Skeletal muscle cell (primary cell): ENCODE results near the gene PRPSAP1.
"Not testable (repeated sequence)": the region's sequence is repeated elsewhere in the genome, so short reads cannot be mapped to it uniquely, and the experiment has no call there.

Source experiments
- DNase-seq: peaks from one replicate; pipeline ENCODE4 v3.0.0-alpha.2; 2010; ENCODE audit warnings: low read depth
- H3K4me3 ChIP-seq: 2 replicates; pipeline ENCODE4 v1.5.1; 2011; ENCODE audit warnings: low read depth, mild to moderate bottlenecking, control low read depth, low read length, moderate library complexity

The PRPSAP1 gene

GRCh38 chr17:76335716-76336381 is 17.9 kb downstream of the PRPSAP1 start:
- no peak for DNase-seq

GRCh38 chr17:76333673-76334505 is 19.8 kb downstream of the PRPSAP1 start:
- no peak for DNase-seq

More at GRCh38 chr17:76335716-76336381, 17.9 kb downstream of the PRPSAP1 start:
- H3K4me3 ChIP-seq: no peak overlapping the region

GRCh38 chr17:76331083-76331482 is 22.6 kb downstream of the PRPSAP1 start:
- DNase-seq: no peak
- H3K4me3 ChIP-seq: no peak overlapping the region

More at GRCh38 chr17:76333673-76334505, 19.8 kb downstream of the PRPSAP1 start:
- H3K4me3 ChIP-seq: no peak overlapping the region

- no peak overlapping the region for H3K4me3 ChIP-seq
- DNase-seq: no peak
Measured at GRCh38 chr17:76329664-76330063, 24.1 kb downstream of the PRPSAP1 start.

- no peak for DNase-seq
- no peak overlapping the region for H3K4me3 ChIP-seq
Measured at GRCh38 chr17:76327696-76328095, 26.0 kb downstream of the PRPSAP1 start.

GRCh38 chr17:76326306-76326705 is 27.4 kb downstream of the PRPSAP1 start:
- H3K4me3 ChIP-seq: no peak overlapping the region
- DNase-seq: no peak

- no peak for DNase-seq
- H3K4me3 ChIP-seq: no peak overlapping the region
Measured at GRCh38 chr17:76318586-76318985, 35.1 kb downstream of the PRPSAP1 start.

GRCh38 chr17:76317535-76317934 is 36.2 kb downstream of the PRPSAP1 start:
- DNase-seq: no peak
- H3K4me3 ChIP-seq: no peak overlapping the region

- no peak overlapping the region for H3K4me3 ChIP-seq
- DNase-seq: no peak
Measured at GRCh38 chr17:76314392-76315227, 39.1 kb downstream of the PRPSAP1 start.

- no peak overlapping the region for H3K4me3 ChIP-seq
- no peak for DNase-seq
Measured at GRCh38 chr17:76312735-76313134, 41.0 kb downstream of the PRPSAP1 start.

- DNase-seq: no peak
- no peak overlapping the region for H3K4me3 ChIP-seq
Measured at GRCh38 chr17:76309461-76309860, 44.3 kb downstream of the PRPSAP1 start.

GRCh38 chr17:76307966-76308338 is 45.8 kb downstream of the PRPSAP1 start, which contains the start of gene QRICH2:
TSS of gene QRICH2 (minus strand) at chr17:76308276. CDS start at chr17:76307998, 278 bp downstream.
- no peak for DNase-seq
- no peak within 1 kb of the TSS for H3K4me3 ChIP-seq

- H3K4me3 ChIP-seq: no peak overlapping the region
- DNase-seq: no peak
Measured at GRCh38 chr17:76307299-76307965, 46.3 kb downstream of the PRPSAP1 start.

GRCh38 chr17:76305135-76305454 is 48.6 kb downstream of the PRPSAP1 start:
- H3K4me3 ChIP-seq, DNase-seq: not testable (repeated sequence)

- DNase-seq: no peak
- no peak overlapping the region for H3K4me3 ChIP-seq
Measured at GRCh38 chr17:76304226-76305134, 49.2 kb downstream of the PRPSAP1 start.

GRCh38 chr17:76297436-76297835 is 56.3 kb downstream of the PRPSAP1 start:
- no peak for DNase-seq
- H3K4me3 ChIP-seq: no peak overlapping the region

- DNase-seq: no peak
- H3K4me3 ChIP-seq: no peak overlapping the region
Measured at GRCh38 chr17:76296889-76297288, 56.8 kb downstream of the PRPSAP1 start.

- DNase-seq: no peak
Measured at GRCh38 chr17:76296186-76296585, 57.5 kb downstream of the PRPSAP1 start.

GRCh38 chr17:76293106-76293505 is 60.6 kb downstream of the PRPSAP1 start:
- DNase-seq: no peak
- no peak overlapping the region for H3K4me3 ChIP-seq

More at GRCh38 chr17:76296186-76296585, 57.5 kb downstream of the PRPSAP1 start:
- no peak overlapping the region for H3K4me3 ChIP-seq
